SU-DHL-6 (cell line): ENCODE data around the gene STK33.

Experiments used
- CTCF ChIP-seq: fragments of 200-600 bp; sonication (generic); IDR thresholded peaks from one replicate; pipeline ENCODE4 v1.5.1; 2017; ENCODE audit warnings: antibody characterized with exemption, mild to moderate bottlenecking, low read length, moderate library complexity; ENCODE audit not compliant: insufficient read depth, poor library complexity, severe bottlenecking
- EZH2phosphoT487 ChIP-seq: fragments of 200-600 bp; sonication (generic), shearing (Covaris generic); conservative IDR thresholded peaks from 2 replicates; pipeline ENCODE4 v1.6.1; 2018; ENCODE audit warnings: mild to moderate bottlenecking, antibody characterized with exemption, low read length, moderate library complexity, mixed read lengths

GRCh38 chr11:8533332-8533731, 60.7 kb downstream of the STK33 start:
- TF ChIP-seq CTCF (no peak), EZH2phosphoT487 (no peak)
